Bronchial epithelial cell (primary cell): ENCODE results near the gene KIT. TPM values are rescaled to one million over a fixed set of nuclear protein-coding genes. Genes with fewer than 3 reads are reported as not detected.

Experiments used
- DNase-seq: peaks from one replicate; pipeline ENCODE4 v3.0.0-alpha.2; 2010; ENCODE audit warnings: low read depth
- FAIRE-seq: peaks from 2 replicates; lab custom pipeline; 2011; peaks lifted over from hg19 to GRCh38; lab: Jason Lieb, UNC
- H3K27me3 ChIP-seq: 2 replicates; pipeline ENCODE4 v1.5.1; 2011; ENCODE audit warnings: low read length; ENCODE audit not compliant: control insufficient read depth, insufficient read depth
- H3K36me3 ChIP-seq: 2 replicates; pipeline ENCODE4 v1.5.1; 2011; ENCODE audit warnings: low read length; ENCODE audit not compliant: control insufficient read depth, insufficient read depth
- H3K4me3 ChIP-seq: 2 replicates; pipeline ENCODE4 v1.5.1; 2011; ENCODE audit warnings: mild to moderate bottlenecking, low read depth, low read length, control low read depth
- CTCF ChIP-seq: IDR thresholded peaks from 2 replicates; pipeline ENCODE4 v1.5.1; 2011; ENCODE audit warnings: mild to moderate bottlenecking, moderate library complexity, low read length, control low read depth, inconsistent platforms; ENCODE audit not compliant: insufficient read depth, severe bottlenecking
- total RNA-seq: library from RNA; depleted of rRNA; stranded (reverse); fragments of >200 nt; gene quantifications from 2 replicates; pipeline ENCODE4 v1.2.1, GENCODE V29; 2014

Gene KIT
- total RNA-seq, 1 donor from 2014 or later, result under 0.01 TPM

- Histone ChIP-seq H3K4me3 (no peak overlapping the region), H3K36me3 (no peaks in the 10 kb centered on the region), H3K27me3 (no peaks in the 10 kb centered on the region)
- TF ChIP-seq CTCF, result no peak
- DNase-seq (no peak), FAIRE-seq (no peak)
Observed at GRCh38 chr4:54784161-54784671, 126.5 kb downstream of the KIT start.
